Endothelial cell of umbilical vein (primary cell): ENCODE data around the gene DERA. TPM values are rescaled to one million over a fixed set of nuclear protein-coding genes. Genes with fewer than 3 reads are reported as not detected.
A peak's percentile ranks its signal among the peaks of the same experiment; 100 is the strongest.

Experiments
- BruUV-seq: library from RNA; stranded (reverse); fragments of 400-500 nt; replicated peaks from 2 replicates; lab custom pipeline; 2021; lab: Mats Ljungman, UMichigan
- CTCF ChIA-PET: fragments of 300-600, 350-600 bp; sonication (Branson Sonifier 250); formaldehyde crosslinking; loops from one replicate; lab custom pipeline; 2021; ENCODE audit warnings: antibody characterized with exemption, inconsistent platforms; lab: Charles Lee
- POLR2A ChIA-PET: fragments of 300-600, 350-600 bp; sonication (Branson Sonifier 250); formaldehyde crosslinking; loops from one replicate; lab custom pipeline; 2021; ENCODE audit warnings: antibody characterized with exemption, inconsistent platforms; lab: Charles Lee
- DNase-seq: peaks from one replicate; pipeline ENCODE4 v3.0.0-alpha.2; 2011; ENCODE audit warnings: low read depth, low spot score
- FAIRE-seq: peaks from 2 replicates; lab custom pipeline; 2011; peaks lifted over from hg19 to GRCh38; lab: Jason Lieb, UNC
- H2AFZ ChIP-seq: 2 replicates; pipeline ENCODE4 v1.6.0; 2012; ENCODE audit warnings: low read depth, low read length, control low read depth, inconsistent platforms
- H3K27ac ChIP-seq: 2 replicates; pipeline ENCODE4 v1.5.1; 2011; ENCODE audit warnings: low read depth, mild to moderate bottlenecking, control low read depth, low read length, moderate library complexity; ENCODE audit not compliant: insufficient read depth
- H3K27me3 ChIP-seq, 2 experiments: 2 replicates each; pipeline versions ENCODE4 v1.6.0 to v1.6.1; 2011; ENCODE audit warnings: low read length in 2 of 2, mixed read lengths in 1 of 2; ENCODE audit not compliant: control insufficient read depth in 2 of 2, insufficient read depth in 2 of 2
- H3K36me3 ChIP-seq, 2 experiments: 2 replicates in 1 of 2; 3 replicates in 1 of 2; pipeline ENCODE4 v1.5.1; 2011; ENCODE audit warnings: low read length in 2 of 2, mild to moderate bottlenecking in 1 of 2, moderate library complexity in 1 of 2; ENCODE audit not compliant: control insufficient read depth in 2 of 2, insufficient read depth in 2 of 2; ENCODE audit errors: extremely low read depth in 1 of 2
- H3K4me1 ChIP-seq: 3 replicates; pipeline ENCODE4 v1.5.1; 2011; ENCODE audit warnings: mild to moderate bottlenecking, low read length; ENCODE audit not compliant: control insufficient read depth, insufficient read depth; ENCODE audit errors: extremely low read depth
- H3K4me2 ChIP-seq: 2 replicates; pipeline ENCODE4 v1.6.1; 2011; ENCODE audit warnings: low read length, control low read depth, mixed read lengths; ENCODE audit not compliant: insufficient read depth
- H3K4me3 ChIP-seq, 3 experiments: fragments of 200-600 bp in 1 of 3; sonication (generic), shearing (Covaris generic) in 1 of 3; replicated peaks in 1 of 3; 2 replicates each; pipeline ENCODE4 v1.5.1; 2011 to 2016; ENCODE audit warnings: control low read depth in 3 of 3, low read length in 3 of 3, mild to moderate bottlenecking in 2 of 3, inconsistent platforms in 1 of 3, low read depth in 1 of 3, moderate library complexity in 1 of 3; ENCODE audit not compliant: insufficient read depth in 1 of 3
- H3K79me2 ChIP-seq: 2 replicates; pipeline ENCODE4 v1.6.0; 2012; ENCODE audit warnings: low read length, inconsistent platforms; ENCODE audit not compliant: control insufficient read depth, insufficient read depth
- H3K9ac ChIP-seq: replicated peaks from 2 replicates; pipeline ENCODE3; 2011; ENCODE audit warnings: low read length, control low read depth; ENCODE audit not compliant: insufficient read depth; ENCODE audit errors: extremely low read depth
- H3K9me1 ChIP-seq: replicated peaks from 3 replicates; pipeline ENCODE4 v1.6.0; 2011; ENCODE audit warnings: mild to moderate bottlenecking, low read length; ENCODE audit not compliant: control insufficient read depth, insufficient read depth; ENCODE audit errors: extremely low read depth
- H3K9me3 ChIP-seq: replicated peaks from 2 replicates; pipeline ENCODE4 v1.5.1; 2012; ENCODE audit warnings: low read length, inconsistent platforms; ENCODE audit not compliant: control insufficient read depth, insufficient read depth
- H4K20me1 ChIP-seq: replicated peaks from 2 replicates; pipeline ENCODE3; 2011; ENCODE audit warnings: mild to moderate bottlenecking, low read length; ENCODE audit not compliant: control insufficient read depth, insufficient read depth; ENCODE audit errors: extremely low read depth
- EZH2 ChIP-seq: IDR thresholded peaks from 2 replicates; pipeline ENCODE4 v1.6.1; 2012; ENCODE audit warnings: borderline replicate concordance, low read depth, mild to moderate bottlenecking, moderate library complexity, low read length, inconsistent platforms; ENCODE audit not compliant: severe bottlenecking
- FOS ChIP-seq: IDR thresholded peaks from 2 replicates; pipeline ENCODE4 v1.6.1; 2011; ENCODE audit warnings: mild to moderate bottlenecking, low read length, moderate library complexity, borderline replicate concordance; ENCODE audit not compliant: insufficient read depth
- GATA2 ChIP-seq: IDR thresholded peaks from 2 replicates; pipeline ENCODE4 v1.7.0; 2011; ENCODE audit warnings: low read depth, mild to moderate bottlenecking, moderate library complexity, mixed read lengths, low read length; ENCODE audit not compliant: insufficient read length, insufficient read depth
- JUN ChIP-seq: IDR thresholded peaks from 2 replicates; pipeline ENCODE4 v1.6.1; 2011; ENCODE audit warnings: borderline replicate concordance, low read depth; ENCODE audit not compliant: insufficient read length, insufficient read depth
- MYC ChIP-seq: IDR thresholded peaks from one replicate; pipeline ENCODE4 v1.6.1; 2011; ENCODE audit warnings: mild to moderate bottlenecking, low read depth, low read length
- POLR2A ChIP-seq: IDR thresholded peaks from 2 replicates; pipeline ENCODE4 v1.6.1; 2012; ENCODE audit warnings: low read depth, mild to moderate bottlenecking, control low read depth, low read length
- POLR2AphosphoS5 ChIP-seq: IDR thresholded peaks from 2 replicates; pipeline ENCODE4 v1.6.1; 2012; ENCODE audit warnings: low read depth, mild to moderate bottlenecking, control low read depth, low read length, moderate library complexity; ENCODE audit not compliant: insufficient read depth
- dilution Hi-C: fragments of 300-500 bp; cut with MboI; formaldehyde crosslinking; loops from one replicate; pipeline ENCODE4 v1.15.0; 2019; ENCODE audit warnings: low sequenced_read_pairs; ENCODE audit not compliant: extremely low pct_ligation_motif_present
- intact Hi-C: fragments of 100-400 bp; cut with micrococcal nuclease; formaldehyde crosslinking; loops from one replicate; pipeline ENCODE4 v1.10.0; 2022
- polyA plus RNA-seq, 4 experiments: library from polyadenylated mRNA; depleted of rRNA in 3 of 4; stranded (reverse) in 3 of 4; unstranded in 1 of 4; fragments of >200 nt; gene quantifications; 2 replicates each; pipeline versions ENCODE4 v1.2.1 to v1.2.3, GENCODE V29; 2011 to 2012; ENCODE audit warnings: missing spikeins in 1 of 4
- total RNA-seq: library from RNA; stranded (reverse); gene quantifications from 2 replicates; pipeline ENCODE4 v1.2.3, GENCODE V29; 2021
- TF ChIP-seq, protein P1 (sequence below), 2 donors: IDR thresholded peaks; 1 replicate in 1 of 2; 2 replicates in 1 of 2; pipeline ENCODE4 v1.5.1; 2011; ENCODE audit warnings: low read length in 2 of 2, mild to moderate bottlenecking in 2 of 2, moderate library complexity in 2 of 2, control low read depth in 1 of 2, inconsistent platforms in 1 of 2, low read depth in 1 of 2; ENCODE audit not compliant: insufficient read depth in 1 of 2; ENCODE audit errors: extremely low read depth in 1 of 2
- TF ChIP-seq, protein P2 (sequence below): IDR thresholded peaks from 2 replicates; pipeline ENCODE4 v1.6.1; 2011; ENCODE audit not compliant: insufficient read depth, insufficient read length

The DERA gene
- total and polyA plus RNA-seq, 2 donors (not counting 3 experiments of a cell fraction or from before 2014, with no cell fraction given) = 19.8 to 41.5 TPM

DNA sequence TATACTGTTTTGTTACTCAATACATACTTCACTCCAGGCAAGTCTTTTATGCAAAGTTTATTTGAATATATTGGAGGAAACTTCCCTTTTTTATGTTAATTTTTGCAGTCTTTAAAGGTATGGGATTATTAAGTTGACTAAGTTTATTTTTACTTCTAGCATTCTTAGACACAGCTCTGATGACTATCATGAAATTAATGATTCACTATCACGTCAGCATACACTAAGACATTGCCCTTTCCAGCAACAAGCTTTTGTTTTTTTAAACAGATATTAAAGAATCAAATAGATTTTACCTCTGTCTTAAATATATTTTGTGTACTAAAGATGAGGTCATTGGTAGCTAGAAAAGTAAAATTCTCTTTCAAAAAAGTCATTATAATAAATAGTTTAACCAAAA, 52.1 kb downstream of the DERA start:
- intact Hi-C loops (no loop called here), dilution Hi-C loops (no loop called here)
- no TSS peak for BruUV-seq
- ChIA-PET POLR2A (no interaction called here), CTCF (interaction anchor here (0.9 to 1.9 kb wide), 5 partner anchors 15 to 64 kb away, joined by 3 to 4 read pairs (median 3); partner anchors contain the start of gene DERA)
- H2AFZ ChIP-seq = no peak overlapping the region
- peak overlapping the region; percentile 16 for H3K9ac ChIP-seq
- peaks cover 29% of the 10 kb centered on the region for H3K4me1 ChIP-seq
- H3K36me3 ChIP-seq = peaks cover 0 to 5% of the 10 kb centered on the region in 2 experiments
- DNase-seq = peak; percentile 29
- H4K20me1 ChIP-seq = no peaks in the 10 kb centered on the region
- no peaks in the 10 kb centered on the region for H3K27me3 ChIP-seq
- peak overlapping the region; percentile 3 for H3K4me2 ChIP-seq
- H3K9me3 ChIP-seq = no peaks in the 10 kb centered on the region
- TF ChIP-seq, protein P1, sequence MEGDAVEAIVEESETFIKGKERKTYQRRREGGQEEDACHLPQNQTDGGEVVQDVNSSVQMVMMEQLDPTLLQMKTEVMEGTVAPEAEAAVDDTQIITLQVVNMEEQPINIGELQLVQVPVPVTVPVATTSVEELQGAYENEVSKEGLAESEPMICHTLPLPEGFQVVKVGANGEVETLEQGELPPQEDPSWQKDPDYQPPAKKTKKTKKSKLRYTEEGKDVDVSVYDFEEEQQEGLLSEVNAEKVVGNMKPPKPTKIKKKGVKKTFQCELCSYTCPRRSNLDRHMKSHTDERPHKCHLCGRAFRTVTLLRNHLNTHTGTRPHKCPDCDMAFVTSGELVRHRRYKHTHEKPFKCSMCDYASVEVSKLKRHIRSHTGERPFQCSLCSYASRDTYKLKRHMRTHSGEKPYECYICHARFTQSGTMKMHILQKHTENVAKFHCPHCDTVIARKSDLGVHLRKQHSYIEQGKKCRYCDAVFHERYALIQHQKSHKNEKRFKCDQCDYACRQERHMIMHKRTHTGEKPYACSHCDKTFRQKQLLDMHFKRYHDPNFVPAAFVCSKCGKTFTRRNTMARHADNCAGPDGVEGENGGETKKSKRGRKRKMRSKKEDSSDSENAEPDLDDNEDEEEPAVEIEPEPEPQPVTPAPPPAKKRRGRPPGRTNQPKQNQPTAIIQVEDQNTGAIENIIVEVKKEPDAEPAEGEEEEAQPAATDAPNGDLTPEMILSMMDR (IDR thresholded peaks at IDR 0.05; ENCODE audit: extremely low read depth in 1 of 2, insufficient read depth in 1 of 2, low read depth in 1 of 2, low read length in 2 of 2) = no peak
- TF ChIP-seq POLR2A = no peak
- no peak for TF ChIP-seq MYC
- TF ChIP-seq GATA2 = peak; percentile 72
- TF ChIP-seq, protein P2, sequence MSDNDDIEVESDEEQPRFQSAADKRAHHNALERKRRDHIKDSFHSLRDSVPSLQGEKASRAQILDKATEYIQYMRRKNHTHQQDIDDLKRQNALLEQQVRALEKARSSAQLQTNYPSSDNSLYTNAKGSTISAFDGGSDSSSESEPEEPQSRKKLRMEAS = no peak
- no peak for TF ChIP-seq POLR2AphosphoS5
- TF ChIP-seq FOS = peak; percentile 82
- peak; percentile 18 for TF ChIP-seq JUN
- TF ChIP-seq EZH2 = no peak
- no peak for FAIRE-seq
- peak overlapping the region; percentile 47 for H3K27ac ChIP-seq
- H3K9me1 ChIP-seq = no peaks in the 10 kb centered on the region
- H3K79me2 ChIP-seq = no peaks in the 10 kb centered on the region
- no peak overlapping the region for H3K4me3 ChIP-seq
